HG03457 (cell line): ENCODE results near the gene MEIS2.

ENCODE experiments used
- ATAC-seq: cut with Tn5 transposase; IDR thresholded peaks from one replicate; pipeline ENCODE4 v1.9.1; 2021; ENCODE audit warnings: moderate number of reproducible peaks; ENCODE audit not compliant: unreplicated experiment

MEIS2 gene

DNA sequence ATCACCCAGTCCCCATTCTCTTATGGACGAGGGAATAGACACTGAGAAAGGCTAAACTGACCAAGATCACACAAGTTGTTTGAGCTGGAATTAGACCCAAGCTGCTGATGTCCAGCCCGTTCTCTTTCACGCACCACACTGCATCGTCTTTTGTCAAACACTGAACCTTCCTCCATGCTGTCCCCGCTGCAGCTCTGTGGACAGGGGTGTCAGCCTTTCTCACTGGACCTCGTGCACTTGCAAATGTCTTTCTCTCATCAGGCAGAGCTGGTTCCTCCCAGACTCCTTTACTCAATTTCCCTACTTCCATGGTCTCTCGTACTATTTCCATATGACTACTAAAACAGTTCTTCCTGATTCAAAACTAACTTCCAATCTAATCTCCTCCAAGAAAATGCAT, 161.6 kb downstream of the MEIS2 start:
- ATAC-seq, result no peak

DNA sequence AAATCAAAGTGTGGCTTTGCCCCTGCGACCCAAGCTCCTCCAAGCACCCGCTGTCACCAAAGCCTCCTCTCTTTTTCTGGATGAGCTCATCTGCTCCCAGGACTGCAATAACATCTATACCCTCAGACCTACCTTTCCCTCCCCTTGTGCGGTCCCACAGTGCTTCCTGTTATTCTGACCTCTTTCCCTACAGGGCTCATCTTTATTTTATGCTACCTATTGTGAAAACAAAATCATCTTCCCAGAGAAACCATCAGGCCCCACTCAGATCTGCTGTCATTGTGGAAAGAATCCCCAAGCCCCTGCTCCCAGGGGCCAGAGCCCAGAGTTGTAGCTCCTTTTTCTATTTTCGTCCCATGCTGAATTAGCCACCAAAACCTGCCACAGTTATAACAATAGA, 162.2 kb downstream of the MEIS2 start:
- ATAC-seq, result no peak

DNA sequence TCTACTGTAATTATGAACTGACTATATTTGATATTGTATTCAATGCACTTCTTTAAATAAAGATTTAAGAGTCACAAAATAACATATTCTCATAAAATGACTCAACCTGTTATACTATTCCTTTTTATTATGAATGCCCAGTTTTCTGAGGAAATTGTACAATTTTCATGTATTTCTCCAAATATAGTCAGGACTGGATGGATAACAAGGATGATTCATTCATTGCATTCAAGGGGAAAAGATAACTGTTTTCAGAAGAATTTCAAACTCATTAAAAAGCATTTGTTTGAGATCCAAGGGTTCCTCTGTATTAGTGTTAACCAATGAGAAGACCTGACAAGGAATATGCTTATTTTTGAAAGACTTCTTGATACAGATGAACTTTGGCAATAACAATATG, 163.7 kb downstream of the MEIS2 start:
- no peak for ATAC-seq

DNA sequence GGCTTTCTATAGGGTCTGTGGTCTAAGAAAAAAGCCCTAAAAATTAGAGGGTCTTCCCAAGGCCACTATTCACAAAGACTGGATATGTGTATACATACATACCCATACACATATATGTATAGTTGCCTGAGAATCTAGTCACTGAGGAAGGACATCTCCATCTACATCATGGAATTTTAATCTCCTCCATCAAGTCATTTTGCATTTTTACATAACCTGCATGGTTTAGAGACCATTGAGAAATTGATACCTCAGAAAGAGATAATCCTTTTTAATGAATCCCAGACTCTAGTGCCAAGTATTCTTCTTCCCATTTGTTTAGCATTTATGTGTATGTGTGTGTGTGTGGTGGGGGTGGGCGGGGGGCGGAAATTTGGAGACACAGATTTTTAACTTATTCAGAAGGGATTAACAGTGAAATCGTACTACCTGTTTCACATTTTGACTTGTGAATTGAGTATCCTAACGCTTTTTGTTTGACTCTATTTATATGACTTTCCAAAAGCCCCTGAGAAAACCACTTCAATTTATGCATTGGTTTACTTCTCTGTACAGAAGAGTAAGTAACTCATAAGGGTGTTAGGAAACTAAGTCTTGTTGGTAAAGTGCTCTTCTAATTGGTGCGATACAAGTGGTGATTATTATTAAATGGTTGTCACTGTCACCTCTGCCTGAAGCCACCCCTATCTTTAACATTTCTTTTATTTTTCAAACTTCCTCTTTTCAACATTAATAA, 166.9 kb downstream of the MEIS2 start:
- ATAC-seq, result no peak

DNA sequence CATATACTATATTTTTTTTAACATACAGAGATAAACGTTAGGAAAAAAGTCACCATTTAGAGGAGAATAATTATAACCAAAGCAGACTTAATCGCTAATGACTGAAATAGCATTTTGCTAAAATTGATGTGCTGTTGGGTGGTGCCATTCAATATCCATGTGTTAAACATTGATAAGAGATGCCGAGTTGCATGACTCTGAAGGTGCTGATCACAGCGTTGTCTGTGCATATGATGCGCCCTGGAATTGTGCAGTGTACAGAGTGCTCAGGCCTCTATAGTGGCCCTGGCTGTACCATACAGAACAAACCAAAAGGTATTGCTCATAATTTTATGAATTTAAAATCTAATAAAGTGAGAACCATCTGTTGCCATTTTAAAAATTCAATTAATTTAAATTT, 168.3 kb downstream of the MEIS2 start:
- ATAC-seq, result no peak

DNA sequence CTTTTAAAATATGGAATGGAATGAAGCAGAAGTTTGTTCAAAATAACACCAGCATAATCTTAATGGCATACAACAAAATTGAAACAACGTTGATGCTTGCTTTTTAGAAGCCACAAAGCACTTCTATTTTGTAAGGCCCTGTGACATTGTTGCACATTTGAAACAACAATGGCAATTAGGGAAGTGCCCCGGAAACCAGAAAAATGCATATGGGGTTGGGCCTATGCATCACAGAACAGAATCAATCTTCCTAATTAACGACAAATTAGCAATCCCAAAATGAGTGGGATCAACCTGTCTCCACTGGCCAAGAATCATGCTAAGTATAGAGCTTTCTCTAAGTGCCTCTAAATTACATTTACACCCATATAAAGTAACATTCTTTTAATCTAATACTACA, 168.9 kb downstream of the MEIS2 start:
- ATAC-seq, result no peak

DNA sequence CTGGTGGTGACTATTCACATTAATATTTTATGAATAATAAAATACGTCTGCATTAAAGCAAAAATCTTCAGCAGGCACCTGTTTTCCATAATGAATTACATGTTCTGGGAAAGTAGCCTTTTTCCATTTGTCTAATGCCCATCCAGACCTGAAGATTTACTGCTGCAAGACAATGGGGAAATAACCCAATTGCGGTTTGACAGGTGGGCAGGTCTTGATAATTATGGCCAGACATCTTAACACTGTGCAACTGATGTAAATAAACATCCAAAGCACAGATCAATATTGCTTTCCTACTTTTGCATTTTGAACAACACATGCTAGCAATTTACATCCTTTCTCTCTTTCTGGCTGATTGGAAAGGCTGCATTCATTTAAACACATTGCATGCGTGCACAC, 173.9 kb downstream of the MEIS2 start:
- no peak for ATAC-seq

DNA sequence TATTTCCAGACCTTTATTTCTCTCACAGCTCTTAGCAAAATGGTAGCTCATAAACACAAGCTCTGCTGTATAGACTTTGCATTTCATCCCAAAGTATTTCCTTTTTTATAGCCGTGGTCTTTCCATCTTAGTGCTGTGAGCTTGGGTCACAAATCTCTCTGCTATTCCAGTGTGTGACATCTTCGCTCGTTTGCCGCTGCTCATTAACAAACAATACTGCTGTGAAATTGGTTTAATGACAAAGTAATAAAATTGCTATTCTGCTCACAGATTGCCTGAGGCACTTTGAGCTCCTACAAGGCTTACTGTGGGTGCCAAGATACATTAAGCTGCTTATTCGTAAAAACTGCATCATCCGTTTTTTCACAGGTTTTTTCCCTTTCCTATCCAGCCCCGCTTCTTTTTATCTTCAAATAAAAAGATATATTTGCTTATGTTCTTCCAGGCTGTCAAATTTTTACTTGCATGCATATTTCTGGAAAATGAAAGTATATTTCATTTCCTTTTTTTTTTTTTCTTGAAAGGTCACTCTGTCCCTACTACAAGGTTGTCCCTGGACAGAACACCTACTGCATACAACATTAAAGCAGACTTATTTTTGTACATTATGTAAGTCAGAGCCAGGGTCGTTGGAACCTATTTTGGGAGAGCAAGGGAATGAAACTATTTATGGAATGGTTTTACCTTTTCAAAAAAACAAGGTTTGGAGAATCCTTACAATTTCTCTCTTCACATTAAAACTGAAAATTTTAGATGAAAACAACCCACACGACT, 174.5 kb downstream of the MEIS2 start:
- ATAC-seq, result no peak

DNA sequence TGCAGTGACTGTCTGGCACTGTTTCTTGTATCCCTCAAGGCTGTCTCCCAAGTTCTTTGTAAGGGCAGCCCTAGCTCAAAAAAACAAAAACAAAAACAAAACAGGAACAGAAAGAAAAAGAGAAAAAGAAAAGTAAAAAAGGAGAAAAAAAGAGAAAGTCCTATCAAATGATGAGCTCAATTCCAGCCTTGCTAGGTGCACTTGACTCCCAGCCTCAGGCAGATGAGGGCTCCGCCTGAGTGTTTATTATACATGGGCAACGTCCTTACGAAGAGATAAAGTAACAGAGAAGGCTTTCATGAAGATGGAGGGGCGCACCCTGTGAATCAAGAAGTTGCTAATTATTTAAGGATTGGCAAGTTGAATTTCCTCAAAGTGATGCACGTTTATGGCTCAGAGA, 175.3 kb downstream of the MEIS2 start:
- ATAC-seq, result no peak

DNA sequence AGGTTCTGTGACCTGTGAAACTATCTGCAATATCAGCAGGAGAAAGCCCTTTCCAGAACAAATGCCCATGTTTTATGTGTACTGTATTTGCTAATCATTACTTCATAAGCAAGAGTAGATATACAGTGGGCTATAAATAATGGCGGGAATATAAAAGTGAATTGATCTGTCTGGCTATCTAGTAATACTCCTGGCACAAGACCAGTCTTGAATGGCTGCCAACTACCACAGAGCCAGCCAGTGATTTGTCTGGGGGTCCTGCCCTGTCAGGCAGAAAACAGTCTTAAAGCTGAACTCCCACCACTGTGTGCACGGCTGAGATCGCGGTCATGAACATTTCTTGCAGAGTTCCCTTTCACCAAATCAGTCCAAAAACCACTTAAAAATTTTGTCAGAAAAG, 176.3 kb downstream of the MEIS2 start:
- no peak for ATAC-seq

DNA sequence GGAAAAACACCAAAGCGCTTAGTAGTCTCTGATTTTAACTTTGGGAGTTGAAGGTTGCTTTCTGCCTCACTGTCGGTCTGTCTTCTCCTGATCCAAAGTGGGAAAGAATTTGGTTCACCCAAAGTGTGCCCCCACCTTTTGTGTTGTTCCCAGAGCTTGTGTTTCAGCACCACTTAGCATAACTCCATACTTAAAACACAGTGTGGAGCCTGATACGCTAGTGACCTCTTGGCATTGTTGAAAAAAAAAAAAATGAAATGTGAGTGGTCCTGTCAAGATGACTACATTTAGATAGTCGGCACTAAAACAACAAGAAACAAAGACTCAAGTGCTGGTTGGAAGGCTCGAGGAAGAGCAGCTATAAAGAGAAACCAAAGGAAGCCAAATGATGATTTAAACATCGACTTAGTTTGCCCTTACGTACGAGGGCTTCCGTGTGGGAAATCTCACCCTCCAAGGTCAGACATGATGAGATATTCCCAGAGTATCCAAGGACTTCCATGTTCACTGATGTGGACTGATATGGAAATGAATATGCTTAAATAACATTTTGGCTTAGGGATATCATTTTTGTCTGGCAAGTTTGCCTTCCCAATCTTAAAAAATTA, 178.8 kb downstream of the MEIS2 start:
- ATAC-seq, result no peak

DNA sequence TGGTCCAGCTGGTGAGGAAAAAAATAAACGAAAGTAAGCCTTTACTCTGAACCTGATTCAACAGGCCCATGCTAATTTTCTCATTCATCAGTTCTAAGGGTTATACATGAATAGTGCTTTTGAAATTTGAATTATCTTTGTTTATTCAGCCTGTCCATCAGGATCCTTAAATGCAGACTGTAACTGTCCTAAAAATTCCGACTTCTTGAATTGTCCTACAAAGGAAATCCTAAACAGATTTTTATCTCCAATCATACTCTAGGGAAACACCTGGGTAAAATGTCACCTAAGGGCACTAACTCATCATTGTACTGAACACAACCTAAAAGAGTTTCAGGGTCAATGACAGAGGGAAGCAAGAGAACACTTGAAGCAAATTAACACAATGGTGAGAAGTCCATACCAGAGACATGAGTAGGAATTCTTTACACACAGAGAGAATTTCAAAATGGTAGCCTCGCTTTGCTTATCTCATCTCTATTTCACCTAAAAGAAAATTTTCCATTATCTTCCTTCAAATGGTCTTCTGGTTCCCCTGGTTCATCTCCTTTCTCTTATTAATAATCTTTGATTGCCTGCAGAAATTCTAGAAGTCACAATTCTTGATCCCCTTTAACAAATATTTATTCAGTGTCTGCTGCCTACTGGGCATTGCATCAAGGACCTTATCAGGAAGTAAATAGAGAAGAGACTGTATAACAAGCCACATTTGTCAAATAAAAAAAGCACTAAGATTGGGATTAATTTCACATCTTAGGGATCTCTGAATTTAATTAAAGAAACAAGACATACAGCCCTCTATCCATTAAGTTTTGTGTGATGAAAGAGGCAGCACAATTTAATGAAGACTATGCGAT, 182.7 kb downstream of the MEIS2 start:
- no peak for ATAC-seq

DNA sequence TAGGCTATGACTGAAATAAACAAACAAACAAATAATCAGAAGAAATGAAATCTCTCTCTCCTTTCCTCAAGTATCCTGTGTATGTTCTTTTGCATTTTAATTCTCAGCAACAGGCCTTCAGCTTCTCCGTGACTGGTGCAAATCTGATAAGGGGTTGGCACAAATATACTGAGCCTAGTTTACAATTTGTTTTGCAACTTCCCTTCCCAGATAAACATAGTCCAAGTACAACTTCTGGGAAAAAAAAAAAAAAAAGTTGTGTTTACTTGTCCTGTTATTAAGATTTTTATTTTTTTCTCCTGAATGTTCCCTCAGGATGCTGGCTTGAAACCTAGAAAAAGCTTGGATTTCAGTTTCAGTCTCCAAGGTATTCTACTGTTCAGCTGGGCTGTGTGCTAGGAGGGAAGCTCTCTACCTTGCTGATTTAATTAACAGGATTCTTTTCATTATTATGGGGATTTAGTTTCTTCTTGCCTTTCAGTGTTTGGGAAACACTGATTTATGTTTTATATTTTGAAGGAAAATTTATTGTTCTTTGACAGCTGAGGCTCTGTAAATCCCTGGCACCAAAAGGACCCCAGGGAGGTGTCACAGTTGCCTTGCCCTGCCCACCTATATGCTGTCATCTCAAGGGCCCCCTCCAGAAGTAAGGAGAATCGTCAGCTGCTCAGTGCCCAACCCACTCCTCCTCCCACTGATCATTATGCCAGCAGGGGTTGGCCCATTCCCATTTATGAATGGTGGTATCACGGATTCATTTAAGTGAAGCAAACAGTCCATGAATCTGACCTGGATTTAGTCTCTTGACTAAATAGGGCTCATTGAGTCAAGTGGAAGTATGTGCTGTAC, 185.2 kb downstream of the MEIS2 start:
- ATAC-seq, result no peak

DNA sequence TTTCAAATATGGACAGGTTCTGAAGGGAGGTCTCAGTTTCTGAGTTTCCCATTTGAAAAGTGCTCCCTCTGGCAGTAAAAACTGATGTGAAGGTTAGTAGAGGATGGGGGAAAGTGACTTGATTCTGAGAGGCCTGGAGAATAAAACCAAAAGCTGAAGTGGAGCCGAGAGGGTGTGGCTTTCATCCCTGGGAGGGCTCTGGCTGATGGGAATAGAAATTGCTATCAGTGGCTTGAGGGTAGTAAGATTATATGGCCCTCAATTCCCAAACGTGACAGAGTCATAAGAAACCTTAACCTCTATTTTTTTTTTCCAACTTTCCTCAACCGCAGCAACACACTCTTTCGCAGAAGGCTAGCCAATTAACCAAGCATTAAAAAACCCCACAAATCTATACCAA, 185.9 kb downstream of the MEIS2 start:
- ATAC-seq, result no peak

DNA sequence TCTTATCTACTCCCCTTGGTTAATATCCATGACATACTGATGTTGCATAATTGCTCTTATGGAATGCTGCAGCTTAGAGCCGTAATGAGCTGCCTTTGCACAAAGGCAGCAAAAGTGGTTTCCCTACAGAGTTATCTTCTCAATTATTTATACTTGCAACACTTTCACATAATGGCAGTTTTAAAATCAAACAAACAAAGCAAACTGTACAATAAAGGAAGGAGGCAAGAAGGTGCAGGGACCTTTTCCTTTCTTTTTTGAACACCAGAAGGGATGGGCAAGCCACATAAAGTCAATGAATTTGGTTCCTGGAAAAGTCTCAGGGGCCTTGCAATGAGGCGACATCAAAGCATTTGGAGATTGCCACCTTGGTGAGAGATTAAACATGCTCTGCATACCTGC, 188.0 kb downstream of the MEIS2 start:
- no peak for ATAC-seq

DNA sequence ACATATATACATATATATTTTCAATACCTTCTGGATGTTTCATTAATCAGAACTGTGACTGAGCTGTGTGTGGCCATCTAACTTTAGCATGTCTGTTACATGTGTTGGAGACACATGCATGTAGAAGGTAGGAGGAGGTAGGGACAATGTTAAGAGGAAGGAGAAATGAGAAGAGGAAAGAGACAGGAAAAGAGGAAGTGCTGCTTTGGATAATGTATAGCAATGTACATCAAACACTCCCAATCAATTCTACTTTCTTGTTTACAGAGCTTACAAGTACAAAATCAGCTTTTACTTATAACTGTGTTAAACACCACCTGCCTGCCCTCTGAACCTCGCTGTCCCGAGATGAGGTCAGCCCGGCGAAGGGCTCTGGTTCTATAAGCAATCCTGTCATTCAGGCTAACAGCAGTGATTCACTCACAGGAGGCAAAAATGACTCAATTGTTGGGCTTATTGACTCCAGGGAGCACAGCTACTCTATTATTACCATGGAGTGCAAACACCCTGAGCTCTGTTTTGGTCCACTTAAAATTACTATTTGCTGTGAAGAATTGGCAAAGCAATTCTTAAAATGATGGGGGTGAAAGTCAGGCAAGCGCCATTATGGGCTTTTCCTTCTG, 188.9 kb downstream of the MEIS2 start:
- ATAC-seq, result no peak

DNA sequence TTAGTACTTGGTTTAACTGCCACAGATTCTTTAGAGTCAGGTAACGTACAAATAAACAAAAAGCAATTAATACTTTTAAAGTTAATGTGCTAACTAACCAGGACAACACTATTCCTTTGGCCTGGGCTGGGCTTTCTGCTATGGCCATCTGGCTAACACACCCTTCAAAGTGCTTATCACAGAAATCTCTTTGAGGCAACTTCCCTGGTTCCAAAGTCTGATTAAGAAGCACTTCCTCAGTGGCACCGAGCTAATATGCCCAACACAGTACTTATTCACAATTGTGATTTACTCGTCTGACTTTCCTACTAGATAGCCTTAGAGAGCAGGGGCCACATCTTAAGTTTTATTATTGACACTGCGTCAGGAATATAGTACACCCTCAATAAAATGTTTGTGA, 191.4 kb downstream of the MEIS2 start:
- ATAC-seq, result no peak

DNA sequence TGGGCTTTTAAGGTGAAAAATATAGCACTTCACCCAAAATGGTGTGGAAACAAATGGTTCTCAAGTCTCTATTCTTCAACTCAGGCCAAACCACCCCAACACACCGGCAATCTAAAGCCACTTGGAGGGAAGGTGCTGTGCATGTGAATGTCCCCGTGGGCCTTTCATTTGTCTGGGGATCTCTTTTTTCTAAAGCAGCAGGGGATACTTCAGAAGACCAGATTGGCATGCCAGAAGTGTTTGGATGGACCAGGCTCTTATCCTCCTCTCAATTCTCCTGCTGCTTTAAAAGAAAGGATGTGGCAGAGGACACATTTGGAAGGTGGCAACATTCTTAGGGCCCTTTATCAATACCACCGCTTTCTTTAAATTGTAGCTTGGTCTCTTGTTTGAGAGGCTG, 193.1 kb downstream of the MEIS2 start:
- ATAC-seq, result no peak

DNA sequence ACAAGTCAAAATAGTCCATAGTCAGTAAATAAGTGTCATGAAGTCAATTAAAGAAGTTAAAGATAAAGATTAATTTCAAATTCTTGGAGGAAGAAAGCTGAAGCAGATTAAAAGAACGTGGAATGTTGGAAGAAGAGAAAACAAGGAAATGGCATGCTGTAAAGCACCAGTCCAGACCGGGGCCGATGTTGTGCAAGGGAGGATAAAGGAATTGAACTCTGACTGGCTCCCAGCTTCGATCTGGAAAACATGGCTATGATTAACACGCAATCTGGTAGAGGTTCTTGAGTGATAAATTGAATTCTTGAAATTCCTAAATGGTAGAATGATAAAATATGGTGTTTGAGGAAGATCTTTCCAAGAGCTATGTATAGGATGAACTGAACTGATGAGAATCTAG, 194.4 kb downstream of the MEIS2 start:
- no peak for ATAC-seq

DNA sequence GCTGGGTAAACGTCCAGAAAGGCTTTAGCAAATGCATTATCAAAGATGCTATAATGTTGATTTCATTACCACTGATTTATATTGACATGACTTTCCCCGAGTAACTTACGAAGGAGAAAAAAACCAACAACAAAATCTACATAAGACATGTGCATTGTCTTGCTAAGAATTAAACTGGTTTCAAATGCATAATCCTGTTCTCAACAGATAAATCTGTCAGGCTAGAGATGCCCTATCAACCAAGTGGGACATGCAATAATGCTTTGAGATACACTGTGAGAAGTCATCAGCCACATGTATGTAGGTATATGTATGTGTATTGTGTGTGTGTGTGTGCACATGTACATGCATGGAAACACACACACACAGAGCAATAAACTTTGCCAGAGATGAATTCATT, 195.6 kb downstream of the MEIS2 start:
- no peak for ATAC-seq
